HL-60 (cell line): Measurements from ENCODE around the gene CCR5AS.

Source experiments
- DNase-seq, 2 experiments: peaks; one replicate each; pipeline ENCODE4 v3.0.0-alpha.2; 2010 to 2020; ENCODE audit warnings: low read depth in 1 of 2, low spot score in 1 of 2
- H3K27ac ChIP-seq: fragments of 250-450 bp; sonication (Bioruptor Pico); replicated peaks from 2 replicates; pipeline ENCODE4 v1.5.1; 2020; ENCODE audit warnings: mild to moderate bottlenecking, moderate library complexity
- H3K27me3 ChIP-seq: fragments of 250-450 bp; sonication (Bioruptor Pico); 2 replicates; pipeline ENCODE4 v1.5.1; 2021; ENCODE audit warnings: mild to moderate bottlenecking, moderate library complexity; ENCODE audit not compliant: insufficient read depth, poor library complexity, severe bottlenecking
- H3K4me3 ChIP-seq: replicated peaks from 2 replicates; pipeline ENCODE4 v1.5.1; 2011; ENCODE audit warnings: mild to moderate bottlenecking, control low read depth, low read length; ENCODE audit not compliant: insufficient read depth
- CTCF ChIP-seq: IDR thresholded peaks from one replicate; pipeline ENCODE4 v1.5.1; 2011; ENCODE audit warnings: low read length, control low read depth, inconsistent platforms; ENCODE audit not compliant: insufficient read depth
- GABPA ChIP-seq: IDR thresholded peaks from 2 replicates; pipeline ENCODE4 v1.6.1; 2012; ENCODE audit warnings: low read depth
- POLR2AphosphoS5 ChIP-seq: IDR thresholded peaks from 2 replicates; pipeline ENCODE4 v1.6.1; 2012; ENCODE audit warnings: low read depth
- REST ChIP-seq: IDR thresholded peaks from 2 replicates; pipeline ENCODE4 v1.6.1; 2012; ENCODE audit warnings: low read depth; ENCODE audit not compliant: insufficient replicate concordance
- SPI1 ChIP-seq: IDR thresholded peaks from 2 replicates; pipeline ENCODE4 v1.6.1; 2012; ENCODE audit warnings: low read depth, mild to moderate bottlenecking, borderline replicate concordance

The CCR5AS gene

GRCh38 chr3:46398186-46398955, 8.5 kb downstream of the CCR5AS start:
- no peak for TF ChIP-seq GABPA
- TF ChIP-seq REST, result no peak
- TF ChIP-seq POLR2AphosphoS5, result no peak
- no peak for TF ChIP-seq SPI1
- no peak for TF ChIP-seq CTCF
- Histone ChIP-seq H3K27me3 (no peaks in the 10 kb centered on the region), H3K27ac (no peak overlapping the region)

GRCh38 chr3:46397111-46397510, 9.8 kb downstream of the CCR5AS start:
- TF ChIP-seq CTCF (no peak), POLR2AphosphoS5 (no peak), SPI1 (no peak), GABPA (no peak), REST (no peak)
- no peak overlapping the region for H3K4me3 ChIP-seq
- peak overlapping the region; percentile 81 for H3K27ac ChIP-seq

More at GRCh38 chr3:46398186-46398955, 8.5 kb downstream of the CCR5AS start:
- no peak for DNase-seq
- H3K4me3 ChIP-seq, result no peak overlapping the region

GRCh38 chr3:46395766-46396530, 10.9 kb downstream of the CCR5AS start:
- H3K4me3 ChIP-seq, result no peak overlapping the region
- peak overlapping the region; percentile 81 for H3K27ac ChIP-seq
- no peaks in the 10 kb centered on the region for H3K27me3 ChIP-seq
- peak in 1 of 2 experiments; percentile 81 for DNase-seq
- TF ChIP-seq REST (no peak), CTCF (no peak), POLR2AphosphoS5 (peak; percentile 53; the same call in 1 of the 2 replicates)

More at GRCh38 chr3:46397111-46397510, 9.8 kb downstream of the CCR5AS start:
- no peak for DNase-seq
- H3K27me3 ChIP-seq, result no peaks in the 10 kb centered on the region
